Erythroblast (primary cell): ENCODE measurements around the gene CCM2.

Experiments used
- GATA1 ChIP-seq: IDR thresholded peaks from 2 replicates; pipeline ENCODE4 v1.6.1; 2011; ENCODE audit warnings: low read depth, mild to moderate bottlenecking, control low read depth, low read length, moderate library complexity
- POLR2A ChIP-seq: IDR thresholded peaks from 2 replicates; pipeline ENCODE4 v1.6.1; 2011; ENCODE audit warnings: mild to moderate bottlenecking, low read length

DNA sequence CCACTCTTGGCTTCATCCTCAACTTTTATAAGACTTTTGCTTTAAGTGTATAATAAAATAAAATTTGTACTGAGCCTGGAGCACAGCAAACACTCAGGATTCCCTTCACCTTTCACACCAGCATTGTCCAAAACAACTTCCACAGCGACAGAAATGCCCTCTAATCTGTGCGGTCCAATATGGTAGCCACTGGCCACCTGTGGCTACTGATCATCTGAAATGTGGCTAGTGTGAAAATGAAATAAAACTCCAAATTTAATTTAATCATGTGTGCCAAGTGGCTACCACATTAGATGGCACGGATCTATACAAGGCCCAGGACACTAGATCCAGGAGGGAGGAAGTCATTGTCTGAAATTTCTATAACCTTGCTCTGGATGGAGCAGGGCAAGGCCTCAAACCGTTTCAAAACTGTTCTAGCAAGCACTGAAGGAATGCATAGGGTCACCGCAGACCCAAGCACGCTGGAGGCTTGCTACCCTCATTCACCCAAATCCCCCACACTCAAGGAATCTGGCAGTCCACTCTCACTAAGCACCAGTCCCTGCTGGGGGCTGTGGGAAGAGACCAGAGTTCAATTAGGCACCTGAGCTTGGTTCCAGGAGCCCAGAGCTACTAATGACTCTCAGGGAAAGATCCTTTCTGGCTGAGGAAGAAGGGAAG lies 14.8 kb upstream of the CCM2 start:
- no peak for TF ChIP-seq POLR2A
- TF ChIP-seq GATA1 = no peak
